Right lobe of liver (tissue), 6 donors: ENCODE data around the gene MYF6. TPM values are rescaled to one million over a fixed set of nuclear protein-coding genes. Genes with fewer than 3 reads are reported as not detected.

Experiments used
- ATAC-seq, 4 donors: fragments of 200-7000 bp; cut with Tn5 transposase; one replicate each; pipeline ENCODE4 v1.9.1; 2020; ENCODE audit warnings: mild to moderate bottlenecking in 4 of 4, moderate library complexity in 4 of 4
- DNase-seq, 3 donors: peaks; one replicate each; pipeline ENCODE4 v3.0.0-alpha.2; 2020
- H3K27ac ChIP-seq, 3 donors: fragments of 200-600 bp; one replicate each; pipeline ENCODE4 v1.8.0; 2022
- H3K27me3 ChIP-seq, 2 donors: fragments of 200-600 bp; one replicate each; pipeline ENCODE4 v1.8.0; 2022
- H3K36me3 ChIP-seq, 4 donors: fragments of 200-600 bp; sonication (generic) in 1 of 4; one replicate each; pipeline versions ENCODE4 v1.5.1 to v1.8.0; 2017 to 2022; ENCODE audit warnings: control low read depth in 1 of 4
- H3K4me1 ChIP-seq, 4 donors: fragments of 200-600 bp; sonication (generic) in 1 of 4; one replicate each; pipeline versions ENCODE4 v1.5.1 to v1.8.0; 2017 to 2022; ENCODE audit warnings: control low read depth in 1 of 4
- H3K4me3 ChIP-seq, 3 donors: fragments of 200-600 bp; one replicate each; pipeline ENCODE4 v1.8.0; 2022
- H3K9me3 ChIP-seq, 4 donors: fragments of 200-600 bp; sonication (generic) in 1 of 4; one replicate each; pipeline versions ENCODE4 v1.5.1 to v1.8.0; 2017 to 2022; ENCODE audit warnings: control low read depth in 1 of 4
- CTCF ChIP-seq, 4 donors: fragments of 200-600 bp in 3 of 4; fragments of 450-650 bp in 1 of 4; IDR thresholded peaks; one replicate each; pipeline versions ENCODE4 v1.5.1 to v1.8.0; 2016 to 2022; ENCODE audit warnings: antibody characterized with exemption in 4 of 4, mild to moderate bottlenecking in 2 of 4
- POLR2A ChIP-seq: fragments of 450-650 bp; IDR thresholded peaks from one replicate; pipeline ENCODE4 v1.6.1; 2017; ENCODE audit warnings: antibody characterized with exemption, mild to moderate bottlenecking
- WGBS: methylation state at CpG from one replicate; pipeline ENCODE4 v1.1.6; 2018; ENCODE audit warnings: low coverage, low lambda C conversion rate; ENCODE audit not compliant: insufficient coverage; ENCODE audit errors: missing lambda C conversion rate; 5-methylcytosine and 5-hydroxymethylcytosine counted together
- intact Hi-C, 2 donors: fragments of 100-400 bp; cut with DNase I; formaldehyde crosslinking; loops; one replicate each; pipeline versions ENCODE4 v1.11.2 to v1.14.1; 2022
- total RNA-seq, 6 experiments: library from RNA; depleted of rRNA in 2 of 6; stranded (reverse); fragments of >200 nt in 2 of 6; fragmentation: NEBNext Ultra II Directional in 3 of 6; extraction: Animal tissue kit (Norgen Biotek cat#: 25700) in 3 of 6; gene quantifications; one replicate each; pipeline versions ENCODE4 v1.1.0 to v1.2.4, GENCODE V29; 2016 to 2023
- donor health status: DM: no; HTN: yes; CAD: no.
- donor health status: DM: no; HTN: no; CAD: no.
- donor health status: DM: no; HTN: no; CAD: no.
- donor health status: DM: no; HTN: yes; CAD: no.
- donor health status: DM: no; HTN: yes; CAD: no.

Gene MYF6
- total RNA-seq, 6 experiments from 2014 or later: 0.18 to 2.2 TPM; not detected in 4

- 84% methylated on average over 3 of the region's 3 CpGs for WGBS
- DNase-seq (no peak), ATAC-seq (no peak)
- Histone ChIP-seq H3K36me3 (no peaks in the 10 kb centered on the region), H3K4me3 (no peak overlapping the region), H3K27me3 (no peaks in the 10 kb centered on the region), H3K27ac (no peak overlapping the region), H3K4me1 (peaks cover 0 to 5% (median 2%) of the 10 kb centered on the region in 4 donors), H3K9me3 (no peaks in the 10 kb centered on the region)
- TF ChIP-seq POLR2A: no peak
- no peak for TF ChIP-seq CTCF (IDR thresholded peaks at IDR 0.05)
- intact Hi-C loops: no loop called here
Observed at GRCh38 chr12:80681786-80682185, 25.6 kb upstream of the MYF6 start.

DNA sequence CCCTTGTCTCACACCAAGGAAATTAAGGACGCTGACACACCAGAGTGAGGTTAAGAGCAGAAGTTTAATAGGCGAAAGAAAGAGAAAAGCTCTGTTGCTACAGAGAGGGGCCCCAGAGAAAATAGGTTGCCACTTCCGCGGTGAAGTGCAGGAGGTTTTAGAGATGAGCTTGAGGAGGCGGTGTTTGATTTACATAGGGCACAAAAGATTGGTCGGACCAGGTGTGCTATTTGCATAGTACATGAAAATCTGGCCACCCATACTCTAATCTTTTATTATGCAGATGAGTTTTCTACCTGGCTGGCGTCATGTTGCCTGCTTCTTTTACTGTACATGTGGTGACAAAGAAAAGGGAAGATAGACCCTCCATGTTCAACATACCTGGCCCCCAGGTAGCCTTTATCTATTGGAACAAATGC, 23.3 kb upstream of the MYF6 start:
- Histone ChIP-seq H3K4me3 (no peak overlapping the region), H3K36me3 (no peaks in the 10 kb centered on the region), H3K9me3 (no peaks in the 10 kb centered on the region), H3K27ac (no peak overlapping the region), H3K4me1 (no peaks in the 10 kb centered on the region), H3K27me3 (no peaks in the 10 kb centered on the region)
- intact Hi-C loops: no loop called here
- WGBS: 47% methylated on average over 6 of the region's 7 CpGs
- ATAC-seq (no peak), DNase-seq (no peak)
- TF ChIP-seq CTCF (IDR thresholded peaks at IDR 0.05) (no peak), POLR2A (no peak)

DNA sequence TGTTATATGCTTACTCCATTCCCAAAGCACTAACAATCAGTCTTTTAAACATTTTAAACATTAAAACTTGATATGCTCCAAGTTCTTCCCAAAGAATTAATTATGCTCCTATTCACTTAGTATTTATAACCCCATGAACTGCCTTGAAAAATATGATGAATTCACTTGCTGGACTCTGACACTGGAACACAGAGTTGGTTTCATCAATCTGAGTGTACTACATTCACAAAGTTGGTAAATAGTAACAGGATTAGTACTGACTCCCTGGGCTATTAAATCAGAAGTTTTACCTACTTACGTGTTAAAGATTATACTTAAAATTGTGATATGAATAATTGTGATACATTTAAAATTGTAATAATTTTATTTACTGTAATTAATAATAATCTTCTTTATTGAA, 17.3 kb upstream of the MYF6 start:
- no peaks in the 10 kb centered on the region for H3K4me1 ChIP-seq
- H3K9me3 ChIP-seq: no peaks in the 10 kb centered on the region
- no peak overlapping the region for H3K27ac ChIP-seq
- intact Hi-C loops: no loop called here
- TF ChIP-seq CTCF (IDR thresholded peaks at IDR 0.05) (no peak), POLR2A (no peak)
- no peaks in the 10 kb centered on the region for H3K27me3 ChIP-seq
- 38% methylated on average over 1 of the region's 1 CpG for WGBS
- peak; percentile 62 to 94 (median 68) for ATAC-seq
- no peak for DNase-seq
- H3K36me3 ChIP-seq: no peaks in the 10 kb centered on the region
- H3K4me3 ChIP-seq: no peak overlapping the region

- Histone ChIP-seq H3K27me3 (no peaks in the 10 kb centered on the region), H3K4me3 (no peak overlapping the region), H3K36me3 (no peaks in the 10 kb centered on the region), H3K4me1 (no peaks in the 10 kb centered on the region), H3K27ac (no peak overlapping the region), H3K9me3 (no peaks in the 10 kb centered on the region)
- intact Hi-C loops: no loop called here
- DNase-seq (no peak), ATAC-seq (no peak)
- whole genome bisulfite sequencing: 31% methylated on average over 2 of the region's 2 CpGs
- TF ChIP-seq POLR2A (no peak), CTCF (IDR thresholded peaks at IDR 0.05) (no peak)
Observed at GRCh38 chr12:80690513-80690912, 16.9 kb upstream of the MYF6 start.

DNA sequence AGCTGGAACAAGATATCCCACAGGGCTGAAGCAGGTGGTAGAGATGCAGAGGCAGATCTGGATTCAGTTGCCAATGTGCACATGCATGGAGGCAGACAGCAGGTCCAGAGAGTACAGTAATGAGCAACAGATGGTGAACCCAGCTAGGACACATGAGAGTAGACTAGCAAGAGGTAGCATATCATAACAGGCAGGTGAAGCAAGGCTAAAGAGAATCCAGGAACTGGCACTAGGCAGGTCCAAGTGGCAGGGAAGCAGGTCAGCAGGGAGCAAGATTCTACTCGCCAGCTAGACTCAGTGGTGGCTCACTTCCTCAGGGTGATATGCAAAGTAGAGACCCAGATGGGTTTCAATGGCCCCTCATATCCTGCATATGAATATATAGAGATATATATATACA, 15.3 kb upstream of the MYF6 start:
- DNase-seq (no peak), ATAC-seq (no peak)
- no peaks in the 10 kb centered on the region for H3K9me3 ChIP-seq
- intact Hi-C loops: no loop called here
- H3K36me3 ChIP-seq: no peaks in the 10 kb centered on the region
- TF ChIP-seq CTCF (IDR thresholded peaks at IDR 0.05) (no peak), POLR2A (no peak)
- 86% methylated on average over 1 of the region's 1 CpG for WGBS
- no peak overlapping the region for H3K4me3 ChIP-seq
- H3K27ac ChIP-seq: no peak overlapping the region
- no peaks in the 10 kb centered on the region for H3K27me3 ChIP-seq
- no peaks in the 10 kb centered on the region for H3K4me1 ChIP-seq
